PC-9 (cell line): ENCODE data around the gene UPB1.

Experiments used
- EZH2 ChIP-seq: fragments of 200-600 bp; sonication (generic); IDR thresholded peaks from 2 replicates; pipeline ENCODE4 v1.8.0; 2017; ENCODE audit warnings: antibody characterized with exemption, low read depth
- TF ChIP-seq, protein P1 (sequence below): fragments of 200-600 bp; sonication (generic); conservative IDR thresholded peaks from 2 replicates; pipeline ENCODE4 v1.6.1; 2017; ENCODE audit warnings: mixed run types, antibody characterized with exemption, mild to moderate bottlenecking, moderate library complexity

DNA sequence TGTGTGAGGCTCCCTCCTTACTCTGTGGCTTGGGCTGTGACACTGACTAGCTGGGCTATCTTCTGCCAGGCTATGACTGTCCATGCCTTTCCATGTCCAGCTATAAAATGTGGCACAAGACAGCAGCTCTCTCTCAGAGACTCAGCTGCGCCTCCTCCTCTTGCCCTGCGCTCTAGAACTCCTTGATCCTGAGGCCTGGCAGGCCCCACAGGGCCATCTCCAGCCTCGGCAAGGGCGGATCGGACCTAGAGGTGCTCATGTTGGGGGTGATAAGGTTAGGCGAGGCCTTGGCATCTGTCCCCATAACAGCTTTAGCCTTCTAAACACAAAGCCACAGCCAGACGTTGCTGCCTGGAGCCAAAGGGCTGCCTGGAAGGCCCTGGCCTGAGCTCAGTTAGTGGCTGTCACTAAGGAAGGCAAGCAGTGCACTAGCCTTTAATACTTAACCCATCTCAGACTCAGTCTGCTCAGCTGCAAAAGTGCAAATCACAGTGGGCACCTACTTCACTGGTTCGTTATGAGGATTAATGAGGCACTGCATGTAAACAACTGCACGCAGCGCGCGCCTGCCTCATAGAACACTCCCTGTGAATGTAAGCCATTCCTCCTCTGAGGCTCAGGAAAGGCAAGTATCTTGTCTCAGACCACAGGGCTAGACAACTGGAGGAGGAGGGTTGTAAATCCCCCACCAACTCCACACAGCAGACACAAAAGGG lies 58.6 kb downstream of the UPB1 start:
- TF ChIP-seq, protein P1, sequence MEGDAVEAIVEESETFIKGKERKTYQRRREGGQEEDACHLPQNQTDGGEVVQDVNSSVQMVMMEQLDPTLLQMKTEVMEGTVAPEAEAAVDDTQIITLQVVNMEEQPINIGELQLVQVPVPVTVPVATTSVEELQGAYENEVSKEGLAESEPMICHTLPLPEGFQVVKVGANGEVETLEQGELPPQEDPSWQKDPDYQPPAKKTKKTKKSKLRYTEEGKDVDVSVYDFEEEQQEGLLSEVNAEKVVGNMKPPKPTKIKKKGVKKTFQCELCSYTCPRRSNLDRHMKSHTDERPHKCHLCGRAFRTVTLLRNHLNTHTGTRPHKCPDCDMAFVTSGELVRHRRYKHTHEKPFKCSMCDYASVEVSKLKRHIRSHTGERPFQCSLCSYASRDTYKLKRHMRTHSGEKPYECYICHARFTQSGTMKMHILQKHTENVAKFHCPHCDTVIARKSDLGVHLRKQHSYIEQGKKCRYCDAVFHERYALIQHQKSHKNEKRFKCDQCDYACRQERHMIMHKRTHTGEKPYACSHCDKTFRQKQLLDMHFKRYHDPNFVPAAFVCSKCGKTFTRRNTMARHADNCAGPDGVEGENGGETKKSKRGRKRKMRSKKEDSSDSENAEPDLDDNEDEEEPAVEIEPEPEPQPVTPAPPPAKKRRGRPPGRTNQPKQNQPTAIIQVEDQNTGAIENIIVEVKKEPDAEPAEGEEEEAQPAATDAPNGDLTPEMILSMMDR, result no peak
- no peak for TF ChIP-seq EZH2
